Skin of body (tissue), 2 donors: ENCODE measurements around the gene TACR2. TPM values are rescaled to one million over a fixed set of nuclear protein-coding genes. Genes with fewer than 3 reads are reported as not detected.
"Not testable (repeated sequence)": the region's sequence is repeated elsewhere in the genome, so short reads cannot be mapped to it uniquely, and the experiment has no call there.

ENCODE experiments used
- DNase-seq: peaks from one replicate; lab custom pipeline; 2025; lab: John Stamatoyannopoulos, UW
- total RNA-seq: library from RNA; depleted of rRNA; stranded (reverse); fragments of >200 nt; gene quantifications from one replicate; pipeline ENCODE4 v1.2.3, GENCODE V29; 2014

Gene TACR2
- total RNA-seq, 1 donor from 2014 or later = 0.10 TPM

- peak; percentile 59 for DNase-seq
Measured at GRCh38 chr10:69451209-69451783, 34.6 kb upstream of the TACR2 start, which contains the start of gene TSPAN15. Gene TSPAN15 (plus strand): TSS chr10:69451465. CDS start chr10:69451595, 130 bp downstream.

DNA sequence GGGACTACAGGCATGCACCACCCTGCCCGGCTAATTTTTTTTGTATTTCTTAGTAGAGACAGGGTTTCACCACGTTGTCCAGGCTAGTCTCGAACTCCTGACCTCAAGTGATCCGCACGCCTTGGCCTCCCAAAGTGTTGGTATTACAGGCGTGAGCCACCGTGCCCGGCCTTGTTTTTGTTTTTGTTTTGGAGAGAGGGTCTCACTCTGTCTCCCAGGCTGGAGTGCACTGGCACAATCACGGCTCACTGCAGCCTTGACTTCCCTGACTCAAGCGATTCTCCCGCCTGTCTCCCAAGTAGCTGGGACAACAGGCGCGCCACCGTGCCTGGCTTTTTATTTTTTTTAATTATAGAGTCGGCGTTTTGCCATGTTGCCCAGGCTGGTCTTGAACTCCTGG, 33.7 kb upstream of the TACR2 start:
- not testable (repeated sequence) for DNase-seq

DNA sequence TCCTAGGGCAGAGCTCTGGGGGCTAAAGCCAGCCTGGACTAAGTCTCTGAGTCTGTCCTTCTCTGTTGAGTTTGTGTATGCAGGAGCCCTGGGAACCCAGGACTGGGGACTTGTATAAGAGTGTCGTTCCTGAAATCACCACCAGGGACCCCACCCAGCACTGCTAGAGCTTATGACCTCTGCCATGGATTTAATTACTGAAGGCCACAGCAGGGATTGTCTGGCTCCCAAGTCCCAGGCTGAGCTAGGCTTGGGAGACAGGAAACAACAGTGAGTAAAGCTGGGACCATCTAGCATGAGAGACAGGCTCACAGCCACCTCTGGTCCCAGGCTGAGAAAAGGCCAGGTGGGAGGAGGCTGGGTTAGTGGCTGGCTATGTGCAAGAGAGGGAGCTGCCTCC, 33.1 kb upstream of the TACR2 start:
- peak; percentile 47 for DNase-seq

- no peak for DNase-seq
Measured at GRCh38 chr10:69446650-69447151, 30.0 kb upstream of the TACR2 start.

GRCh38 chr10:69446229-69446628, 29.5 kb upstream of the TACR2 start:
- DNase-seq = no peak

DNA sequence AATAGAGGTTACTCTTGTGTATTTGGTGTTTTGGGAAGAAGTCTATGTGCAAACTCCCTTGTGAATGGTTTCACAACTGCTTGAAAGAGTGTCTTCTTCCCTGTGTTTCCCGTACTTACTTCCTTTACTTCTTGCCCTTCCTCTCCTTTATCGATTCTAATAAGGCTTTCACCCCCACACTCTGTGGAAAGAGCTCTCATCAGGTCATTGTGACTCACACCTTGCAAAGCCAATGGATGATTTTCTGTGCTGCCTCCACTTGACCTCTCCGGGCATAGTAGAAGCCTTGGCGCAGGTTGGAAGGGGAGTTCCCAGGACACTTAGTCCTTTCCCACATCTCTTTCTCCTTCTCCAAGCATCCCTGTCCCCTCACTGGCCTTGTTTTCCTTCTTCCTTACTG, 28.3 kb upstream of the TACR2 start:
- no peak for DNase-seq

DNA sequence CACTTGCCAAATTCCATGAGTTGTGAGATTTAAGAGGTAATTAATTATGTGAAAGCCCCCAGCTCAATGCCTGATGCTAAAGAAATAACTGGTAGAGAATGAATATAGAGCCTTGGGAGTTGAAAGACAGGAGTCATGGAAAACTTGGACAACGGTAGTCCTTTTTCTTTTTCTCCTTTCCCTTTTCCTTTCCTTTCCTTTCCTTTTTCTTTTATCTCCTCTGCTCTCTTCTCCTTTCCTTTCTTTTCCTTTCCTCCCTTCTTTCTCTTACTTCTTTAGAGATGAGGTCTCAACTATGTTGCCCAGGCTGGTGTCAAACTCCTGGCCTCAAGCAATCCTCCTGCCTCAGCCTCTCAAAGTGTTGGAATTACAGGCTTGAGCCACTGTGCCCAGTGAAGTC, 26.6 kb upstream of the TACR2 start:
- DNase-seq = no peak

GRCh38 chr10:69439813-69440506, 23.2 kb upstream of the TACR2 start:
- DNase-seq = no peak

GRCh38 chr10:69439350-69439739, 22.6 kb upstream of the TACR2 start:
- no peak for DNase-seq

GRCh38 chr10:69438536-69439349, 22.0 kb upstream of the TACR2 start:
- no peak for DNase-seq

DNA sequence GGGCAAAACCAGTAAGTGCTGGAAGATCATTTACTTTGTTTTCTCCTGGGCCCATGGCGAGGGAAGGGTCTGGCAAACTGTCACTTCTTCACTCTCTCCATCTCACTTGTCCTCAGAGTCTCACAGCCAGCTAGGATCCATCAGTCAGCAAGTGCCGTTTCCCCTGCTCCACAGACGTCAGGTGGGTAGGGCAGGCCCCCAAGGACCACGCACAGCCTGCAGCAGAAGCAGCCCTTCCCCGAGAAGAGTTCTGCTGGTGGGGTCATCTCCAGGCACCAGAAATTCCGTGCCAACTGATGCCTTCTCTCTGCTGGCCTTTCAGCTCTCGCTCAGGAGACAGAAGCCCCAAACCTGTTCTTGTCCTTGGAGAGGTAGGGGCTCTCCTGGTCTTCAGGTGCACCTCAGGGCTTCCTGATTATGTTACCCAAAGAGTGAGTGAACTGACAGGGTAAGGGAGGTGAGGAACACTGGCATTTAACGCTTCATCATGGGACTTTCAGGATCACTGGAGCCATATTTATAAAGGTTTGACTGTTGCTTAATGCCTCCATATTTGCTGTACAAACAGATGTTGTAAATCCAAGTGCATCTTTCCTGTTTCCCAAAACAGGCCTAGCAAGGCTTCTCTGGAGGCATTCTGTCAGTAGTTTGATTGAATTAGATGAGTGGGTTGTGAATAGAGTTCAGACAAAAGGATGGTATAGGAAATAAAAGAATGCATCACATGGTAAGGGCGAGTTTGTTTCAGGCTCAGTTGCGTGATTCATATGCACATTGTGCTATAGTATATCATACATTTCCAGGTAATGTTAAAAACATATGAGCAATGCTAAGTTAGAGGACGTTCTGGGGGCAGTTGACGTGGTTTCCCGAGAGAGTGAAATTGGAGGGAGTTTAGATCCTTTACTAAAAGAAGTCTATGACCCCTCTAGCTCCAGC, 20.9 kb upstream of the TACR2 start:
- no peak for DNase-seq

DNA sequence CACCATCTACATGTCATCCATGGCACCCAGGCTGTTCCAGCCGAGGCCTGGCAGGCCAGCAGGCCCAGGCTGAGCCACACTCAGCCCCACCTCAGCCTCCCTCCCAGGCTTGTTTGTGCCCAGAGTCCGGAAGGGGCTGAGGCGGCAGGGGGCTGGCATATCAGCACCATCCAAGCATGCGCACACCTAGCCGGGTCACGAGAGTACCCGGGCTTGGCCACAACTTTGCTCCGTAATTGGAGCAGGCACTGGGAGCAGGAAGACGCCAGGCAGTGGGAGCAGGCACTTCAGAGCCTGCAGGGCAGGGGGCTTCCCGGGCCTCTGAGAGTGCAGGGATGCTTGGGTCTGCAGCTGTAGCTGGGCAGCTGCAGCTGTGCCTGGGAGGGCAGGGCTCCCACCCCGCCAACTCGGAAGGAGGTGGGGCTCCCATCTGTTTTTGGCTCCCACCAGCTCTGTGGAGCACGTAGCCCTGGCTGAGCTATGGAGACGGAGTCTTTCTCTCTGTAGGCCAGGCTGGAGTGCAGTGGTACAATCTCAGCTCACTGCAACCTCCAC, 19.3 kb upstream of the TACR2 start:
- DNase-seq = no peak

DNA sequence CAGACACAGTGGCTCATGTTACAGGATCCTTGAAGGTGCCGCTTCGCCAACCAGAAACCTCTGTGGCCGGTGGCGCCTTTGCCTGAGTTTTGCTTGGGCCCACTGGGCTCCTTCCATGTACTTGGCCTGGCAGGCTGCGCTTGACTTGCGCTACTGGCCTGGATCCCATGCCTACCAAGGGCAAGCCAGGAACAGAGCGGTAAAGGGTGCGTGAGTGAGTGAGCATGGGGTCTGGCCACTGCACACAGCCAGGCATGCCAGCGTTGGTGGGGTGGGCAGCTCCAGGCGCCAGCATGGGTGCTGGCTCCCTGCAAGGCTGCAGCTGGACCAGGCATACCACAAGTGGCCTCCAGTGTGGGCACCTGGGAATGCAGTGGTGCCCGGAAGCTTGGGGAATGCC, 18.2 kb upstream of the TACR2 start:
- DNase-seq = no peak

DNA sequence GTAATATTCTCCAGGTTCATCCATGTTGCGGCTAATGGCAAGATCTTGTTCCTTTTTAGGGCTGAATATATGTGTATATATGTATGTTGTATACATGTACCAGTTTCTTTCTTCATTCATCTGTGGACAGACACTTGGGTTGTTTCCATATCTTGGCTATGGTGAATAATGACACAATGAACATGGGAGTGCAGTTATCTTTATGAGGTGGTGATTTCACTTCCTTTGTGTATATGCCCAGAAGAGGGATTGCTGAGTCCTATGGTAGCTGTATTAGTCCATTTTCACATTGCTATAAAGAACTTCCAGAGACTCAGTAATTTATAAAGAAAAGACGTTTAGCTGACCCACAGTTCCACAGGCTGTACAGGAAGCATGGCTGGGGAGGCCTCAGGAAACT, 17.5 kb upstream of the TACR2 start:
- no peak for DNase-seq

DNA sequence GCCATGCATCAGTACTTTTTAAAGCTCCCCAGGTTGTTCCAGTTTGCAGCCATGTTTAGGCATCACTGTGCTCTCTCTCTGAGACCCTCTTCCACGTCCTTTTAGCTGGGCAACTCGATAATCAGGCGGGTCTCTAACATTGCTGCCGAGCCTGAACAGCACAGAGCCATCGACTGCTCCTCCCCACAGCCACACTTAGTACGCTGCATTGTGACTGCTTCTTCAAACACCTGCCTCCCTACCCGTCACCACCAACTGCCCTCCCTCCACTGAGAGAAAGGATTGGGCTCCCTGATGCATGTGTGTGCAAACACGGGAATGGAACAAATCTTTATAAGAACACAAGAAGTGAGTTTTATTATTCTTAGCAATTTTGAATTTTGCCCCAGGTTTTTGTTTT, 11.4 kb upstream of the TACR2 start:
- no peak for DNase-seq

- no peak for DNase-seq
Measured at GRCh38 chr10:69426376-69426727, 9.6 kb upstream of the TACR2 start.

DNA sequence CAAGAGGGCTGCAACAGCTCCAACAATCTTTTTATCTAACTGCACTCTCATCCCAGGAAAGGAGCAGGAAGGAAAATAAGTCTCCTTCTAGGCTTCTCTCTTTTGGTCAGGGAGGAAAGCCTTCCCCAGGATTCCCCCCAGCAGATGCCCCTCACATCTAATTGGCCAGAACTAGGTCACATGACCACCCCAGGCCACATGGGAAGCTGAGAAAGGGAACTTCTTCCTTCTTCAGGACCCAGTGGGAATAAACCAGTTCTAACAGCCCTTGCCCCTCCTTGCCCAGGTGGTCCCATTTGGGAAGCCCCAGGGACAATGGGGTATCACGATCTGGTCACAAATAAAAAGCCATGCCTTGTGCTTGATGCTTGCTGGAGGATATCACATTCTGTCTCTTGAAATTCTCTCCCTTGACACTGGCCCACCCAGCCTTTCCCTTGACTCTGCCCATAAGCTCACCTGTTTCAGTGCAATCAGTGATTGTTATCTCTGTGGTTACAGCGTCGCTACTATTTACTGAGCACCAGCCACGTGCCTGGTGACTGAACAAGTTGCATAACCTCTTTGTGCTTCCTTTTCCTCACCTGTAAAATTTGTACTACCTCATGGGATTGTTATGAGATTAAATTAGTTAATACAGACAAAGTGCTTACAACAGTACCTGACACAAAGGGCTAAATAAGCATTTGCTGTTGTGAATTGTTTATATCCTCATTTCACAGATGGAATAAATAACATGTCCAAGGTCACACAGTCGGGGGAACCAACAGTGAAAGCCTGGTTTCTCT, 9.0 kb upstream of the TACR2 start:
- no peak for DNase-seq

DNA sequence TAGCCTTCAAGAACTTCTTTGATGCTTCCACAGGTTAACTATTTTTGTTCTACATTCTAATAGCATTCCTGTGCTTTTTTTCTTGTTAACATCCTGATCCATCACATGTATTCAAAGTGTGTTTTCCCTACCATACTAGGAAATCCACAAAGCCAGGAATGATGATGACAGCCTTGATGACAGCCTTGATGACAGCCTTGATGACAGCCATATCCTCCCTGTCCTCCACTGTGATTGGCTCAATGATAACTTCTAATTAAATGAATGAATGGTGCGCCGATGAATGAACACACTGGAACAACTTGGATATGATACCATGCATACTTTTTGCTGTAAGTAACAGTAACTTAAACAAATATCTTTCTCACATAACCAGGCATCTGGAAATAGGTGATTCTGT, 8.3 kb upstream of the TACR2 start:
- DNase-seq = no peak

- DNase-seq = no peak
Measured at GRCh38 chr10:69422676-69423075, 6.0 kb upstream of the TACR2 start.

DNA sequence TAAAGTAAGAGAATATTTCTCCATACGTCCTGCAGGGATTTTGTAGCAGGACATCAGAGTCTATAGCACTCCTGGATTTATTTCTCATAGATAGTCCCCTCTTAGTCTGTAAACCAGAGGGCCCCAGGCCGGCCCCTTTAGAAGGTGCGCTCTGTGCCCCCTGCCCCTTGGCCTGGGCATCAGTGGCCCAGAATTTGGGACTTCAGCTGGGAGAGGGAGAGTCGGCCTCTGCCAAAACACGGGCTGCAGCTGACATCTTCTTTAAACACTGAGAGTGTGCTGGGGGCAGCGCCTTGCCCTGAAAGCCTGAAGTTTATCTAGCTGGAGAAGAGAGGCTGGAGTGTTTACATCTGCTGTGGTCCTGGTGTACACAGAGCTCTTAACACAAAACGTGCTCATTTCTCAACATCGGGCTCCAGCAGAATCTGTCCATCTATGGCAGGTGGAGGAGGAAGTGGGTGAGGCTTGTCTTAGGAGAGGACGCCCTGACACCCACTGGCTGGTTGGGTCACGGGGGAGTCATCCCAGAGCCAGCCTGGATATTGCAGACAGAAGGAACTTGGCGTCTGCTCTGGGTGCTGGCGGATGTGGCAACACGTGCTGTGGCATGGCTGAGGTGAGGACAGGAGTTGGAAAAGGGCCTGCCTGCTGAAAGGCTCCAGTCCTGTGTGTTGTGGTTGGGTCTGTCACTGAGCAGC, 5.0 kb upstream of the TACR2 start:
- DNase-seq = no peak
